GM19328 (cell line): ENCODE data around the gene GLIS2.
"Not testable (repeated sequence)": the region's sequence is repeated elsewhere in the genome, so short reads cannot be mapped to it uniquely, and the experiment has no call there.

Source experiments
- ATAC-seq: cut with Tn5 transposase; IDR thresholded peaks from one replicate; pipeline ENCODE4 v1.9.1; 2021; ENCODE audit warnings: mild to moderate bottlenecking, moderate library complexity; ENCODE audit not compliant: unreplicated experiment

GLIS2 gene

DNA sequence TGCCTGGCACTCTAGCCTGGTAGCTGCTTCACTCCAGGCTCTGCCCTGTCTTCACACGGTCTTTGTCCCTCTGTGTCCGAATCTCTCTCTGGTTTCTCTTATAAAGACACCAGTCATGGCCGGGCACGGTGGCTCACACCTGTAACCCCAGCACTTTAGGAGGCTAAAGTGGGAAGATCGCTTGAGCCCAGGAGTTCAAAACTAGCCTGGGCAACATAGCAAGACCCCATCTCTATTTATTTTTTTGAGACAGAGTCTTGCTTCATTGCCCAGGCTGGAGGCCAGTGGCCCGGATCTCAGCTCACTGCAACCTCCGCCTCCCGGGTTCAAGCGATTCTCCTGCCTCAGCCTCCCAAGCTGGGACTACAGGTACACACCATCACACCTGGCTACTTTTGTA, 17.8 kb downstream of the GLIS2 start:
- ATAC-seq, result not testable (repeated sequence)

- ATAC-seq, result no peak
Observed at GRCh38 chr16:4334724-4335495, 19.0 kb downstream of the GLIS2 start.

DNA sequence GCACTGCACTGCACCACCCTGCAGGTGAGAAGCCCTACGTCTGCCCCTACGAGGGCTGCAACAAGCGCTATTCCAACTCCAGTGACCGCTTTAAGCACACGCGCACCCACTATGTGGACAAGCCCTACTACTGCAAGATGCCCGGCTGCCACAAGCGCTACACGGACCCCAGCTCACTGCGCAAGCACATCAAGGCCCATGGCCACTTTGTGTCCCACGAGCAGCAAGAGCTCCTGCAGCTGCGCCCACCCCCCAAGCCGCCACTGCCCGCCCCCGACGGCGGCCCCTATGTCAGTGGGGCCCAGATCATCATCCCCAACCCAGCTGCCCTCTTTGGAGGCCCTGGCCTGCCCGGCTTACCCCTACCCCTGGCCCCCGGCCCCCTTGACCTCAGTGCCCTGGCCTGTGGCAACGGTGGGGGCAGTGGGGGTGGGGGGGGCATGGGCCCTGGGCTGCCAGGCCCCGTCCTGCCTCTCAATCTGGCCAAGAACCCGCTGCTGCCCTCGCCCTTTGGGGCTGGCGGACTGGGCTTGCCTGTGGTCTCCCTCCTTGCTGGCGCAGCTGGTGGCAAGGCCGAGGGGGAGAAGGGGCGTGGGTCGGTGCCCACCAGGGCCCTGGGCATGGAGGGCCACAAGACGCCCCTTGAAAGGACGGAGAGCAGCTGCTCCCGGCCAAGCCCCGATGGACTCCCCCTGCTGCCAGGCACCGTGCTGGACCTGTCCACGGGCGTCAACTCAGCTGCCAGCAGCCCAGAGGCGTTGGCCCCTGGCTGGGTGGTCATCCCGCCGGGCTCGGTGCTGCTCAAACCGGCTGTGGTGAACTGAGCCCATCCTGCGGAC, 21.1 kb downstream of the GLIS2 start:
- ATAC-seq, result no peak

GRCh38 chr16:4337540-4338088, 21.7 kb downstream of the GLIS2 start:
- no peak for ATAC-seq

GRCh38 chr16:4338125-4338582, 22.3 kb downstream of the GLIS2 start:
- no peak for ATAC-seq

- no peak for ATAC-seq
Observed at GRCh38 chr16:4338712-4339299, 22.9 kb downstream of the GLIS2 start.

DNA sequence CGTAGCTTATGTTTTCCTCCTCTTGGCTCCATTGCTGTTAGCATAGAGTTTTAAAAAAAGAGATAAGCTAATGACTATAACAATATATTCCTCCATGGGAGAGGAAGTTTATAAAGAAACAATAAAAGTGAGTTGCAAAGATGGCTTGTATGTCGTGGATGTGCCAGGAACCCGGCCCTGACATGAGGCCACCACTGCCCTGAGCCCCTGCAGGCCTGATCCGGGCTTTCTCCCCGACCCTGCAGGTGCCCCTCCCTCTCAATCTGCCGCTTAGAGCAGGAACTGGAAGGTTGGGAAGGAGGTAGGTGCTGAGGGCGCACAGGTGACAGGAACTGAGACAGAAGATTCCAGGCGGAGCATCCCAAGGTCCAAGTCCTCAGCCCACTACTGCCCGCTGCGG, 23.6 kb downstream of the GLIS2 start:
- no peak for ATAC-seq

- ATAC-seq, result no peak
Observed at GRCh38 chr16:4339909-4340308, 24.0 kb downstream of the GLIS2 start.

DNA sequence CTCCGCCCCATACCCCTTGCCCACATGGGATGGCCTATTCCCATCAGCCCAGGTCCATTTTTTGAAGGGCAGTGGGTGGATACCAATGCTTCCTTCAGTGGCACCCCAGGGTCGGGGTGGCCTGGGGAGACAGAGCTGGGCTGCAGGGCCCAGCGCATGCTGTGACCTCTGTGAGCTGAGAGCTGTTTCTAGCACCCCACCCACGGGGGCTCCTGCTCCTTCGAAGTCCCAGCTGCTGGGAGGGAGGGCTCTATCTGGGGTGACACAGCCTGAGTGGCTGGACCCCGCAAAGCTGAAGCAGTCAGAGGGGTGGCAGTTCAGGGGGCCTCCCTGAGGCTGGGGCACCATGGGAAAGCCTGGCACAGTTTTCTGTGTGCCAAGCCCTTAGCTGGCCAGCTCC, 24.6 kb downstream of the GLIS2 start:
- no peak for ATAC-seq

DNA sequence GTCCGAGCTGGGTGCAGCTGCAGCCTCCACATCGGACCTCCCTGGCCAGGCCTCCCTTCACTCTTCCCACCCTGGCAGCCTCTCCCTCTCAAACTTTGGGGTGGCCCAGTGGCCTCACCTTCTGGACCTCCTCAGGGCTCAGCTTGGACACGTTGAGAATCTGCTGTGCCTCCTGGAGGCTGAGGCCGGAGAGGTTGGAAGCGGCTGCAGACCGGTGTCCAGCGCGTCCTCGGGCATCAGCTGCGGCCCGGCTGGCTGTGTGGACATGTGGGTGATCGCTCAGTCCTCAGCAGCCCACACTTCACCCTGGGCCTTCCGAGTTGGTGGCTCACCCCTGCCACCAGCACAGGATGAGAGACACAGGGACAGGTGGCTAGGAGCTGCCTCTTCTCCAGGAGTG, 25.4 kb downstream of the GLIS2 start:
- no peak for ATAC-seq

GRCh38 chr16:4342866-4343744, 27.2 kb downstream of the GLIS2 start:
- ATAC-seq, result no peak

GRCh38 chr16:4344300-4344982, 28.6 kb downstream of the GLIS2 start:
- not testable (repeated sequence) for ATAC-seq

GRCh38 chr16:4344983-4345835, 29.3 kb downstream of the GLIS2 start:
- ATAC-seq, result no peak

GRCh38 chr16:4345836-4346781, 30.2 kb downstream of the GLIS2 start:
- ATAC-seq, result no peak

GRCh38 chr16:4347010-4347409, 31.1 kb downstream of the GLIS2 start:
- no peak for ATAC-seq

DNA sequence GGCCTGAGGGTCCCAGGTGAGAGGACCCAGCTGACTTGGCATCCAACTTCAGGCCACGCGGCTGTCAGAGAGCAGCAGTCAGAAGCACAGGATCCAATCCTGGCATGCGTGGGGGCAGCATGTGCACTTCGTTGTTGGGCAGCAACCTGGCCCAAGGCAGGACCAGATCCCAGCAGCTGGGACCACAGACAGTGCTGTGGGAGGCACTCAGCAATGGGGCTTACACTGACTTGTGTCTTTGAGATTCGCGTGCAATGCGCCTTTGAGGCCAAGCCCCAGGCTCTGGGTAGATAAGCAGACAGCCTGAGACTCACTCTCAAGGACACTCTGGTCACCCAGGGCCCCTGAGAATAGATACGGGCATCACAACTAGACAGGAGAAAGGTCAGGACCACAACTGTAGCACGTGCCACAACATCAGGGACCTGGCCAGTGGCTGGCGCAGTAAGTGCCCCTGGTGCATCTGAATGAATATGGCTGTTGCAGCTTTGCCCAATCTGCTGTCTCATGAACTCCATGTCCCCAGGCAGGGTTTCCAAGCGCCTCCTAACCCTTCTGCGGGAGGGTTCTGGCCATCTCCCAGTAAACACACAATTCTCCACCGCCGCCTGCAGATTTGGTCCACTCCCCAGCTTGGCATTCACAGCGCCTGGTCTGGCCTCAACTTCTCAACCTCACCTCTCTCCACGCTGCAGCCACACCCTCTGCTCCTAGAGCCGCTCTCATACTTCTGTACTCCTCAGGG, 32.1 kb downstream of the GLIS2 start:
- no peak for ATAC-seq

GRCh38 chr16:4349332-4349731, 33.5 kb downstream of the GLIS2 start:
- ATAC-seq, result no peak
